Measurements from ENCODE around the gene ESYT3. TPM values are rescaled to one million over a fixed set of nuclear protein-coding genes. Genes with fewer than 3 reads are reported as not detected.

Gene ESYT3
- total and polyA plus RNA-seq, 12 donors: 0.14 to 1.2 (median 0.21) TPM; not detected in 1

DNA sequence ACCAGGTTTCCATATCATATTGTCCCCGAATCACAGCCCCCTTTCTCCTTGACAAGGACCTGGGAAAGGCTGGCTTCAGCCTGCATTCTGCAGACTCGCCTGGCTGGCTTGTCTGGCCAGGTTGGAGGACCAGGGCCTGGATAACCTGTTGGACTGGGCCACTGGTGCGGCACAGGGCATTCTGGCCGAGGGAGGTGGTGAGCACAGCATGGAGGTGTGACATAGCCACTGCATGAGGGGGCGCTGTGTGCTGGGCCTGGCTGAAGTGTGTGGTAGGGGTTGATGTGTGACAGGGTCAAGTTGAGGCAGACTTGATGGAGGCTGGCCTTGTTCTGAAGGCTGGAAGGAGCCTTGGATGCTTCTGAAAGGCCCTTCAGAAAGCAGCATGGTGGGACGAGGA, 2.9 kb downstream of the ESYT3 start:
- Histone ChIP-seq H3K4me1 (replicated peaks in 1 of 2) (peaks cover 14 to 15% of the 10 kb centered on the region in 2 donors), H3K27me3 (peaks cover 28% of the 10 kb centered on the region), H3K27ac (no peak overlapping the region), H3K36me3 (replicated peaks in 1 of 2) (no peaks in the 10 kb centered on the region), H3K4me3 (no peak overlapping the region), H3K9me3 (replicated peaks in 1 of 3) (no peaks in the 10 kb centered on the region)
- TF ChIP-seq, protein P1, sequence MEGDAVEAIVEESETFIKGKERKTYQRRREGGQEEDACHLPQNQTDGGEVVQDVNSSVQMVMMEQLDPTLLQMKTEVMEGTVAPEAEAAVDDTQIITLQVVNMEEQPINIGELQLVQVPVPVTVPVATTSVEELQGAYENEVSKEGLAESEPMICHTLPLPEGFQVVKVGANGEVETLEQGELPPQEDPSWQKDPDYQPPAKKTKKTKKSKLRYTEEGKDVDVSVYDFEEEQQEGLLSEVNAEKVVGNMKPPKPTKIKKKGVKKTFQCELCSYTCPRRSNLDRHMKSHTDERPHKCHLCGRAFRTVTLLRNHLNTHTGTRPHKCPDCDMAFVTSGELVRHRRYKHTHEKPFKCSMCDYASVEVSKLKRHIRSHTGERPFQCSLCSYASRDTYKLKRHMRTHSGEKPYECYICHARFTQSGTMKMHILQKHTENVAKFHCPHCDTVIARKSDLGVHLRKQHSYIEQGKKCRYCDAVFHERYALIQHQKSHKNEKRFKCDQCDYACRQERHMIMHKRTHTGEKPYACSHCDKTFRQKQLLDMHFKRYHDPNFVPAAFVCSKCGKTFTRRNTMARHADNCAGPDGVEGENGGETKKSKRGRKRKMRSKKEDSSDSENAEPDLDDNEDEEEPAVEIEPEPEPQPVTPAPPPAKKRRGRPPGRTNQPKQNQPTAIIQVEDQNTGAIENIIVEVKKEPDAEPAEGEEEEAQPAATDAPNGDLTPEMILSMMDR (IDR thresholded peaks at IDR 0.05): no peak
- TF ChIP-seq POLR2A (IDR thresholded peaks at IDR 0.05): no peak
- intact Hi-C loops (cut with DNase I): no loop called here
- no peak for DNase-seq
- 88 to 95% (median 91%) methylated on average over 6 of the region's 6 CpGs for whole genome bisulfite sequencing, 4 donors

DNA sequence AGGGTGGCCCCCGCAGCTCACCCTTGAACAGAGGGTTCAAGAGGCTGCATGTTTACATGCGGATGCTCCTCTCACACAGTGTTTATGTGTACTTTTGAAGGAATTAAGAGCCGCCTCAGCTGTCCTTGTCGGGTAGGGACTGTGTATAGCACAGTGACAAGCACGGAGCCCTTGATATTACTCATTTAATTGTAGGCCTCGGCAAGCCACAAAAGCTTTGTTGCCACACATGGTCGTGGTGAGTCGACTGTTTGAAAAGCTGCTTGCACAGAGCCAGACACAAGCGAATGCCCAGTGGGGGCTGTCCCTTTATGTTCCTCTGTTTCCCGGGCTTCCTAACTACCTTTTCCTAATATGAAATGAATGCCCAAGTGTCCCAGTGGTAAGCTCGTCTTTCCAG, 4.5 kb downstream of the ESYT3 start:
- H3K27ac ChIP-seq: no peak overlapping the region
- no peaks in the 10 kb centered on the region for H3K9me3 ChIP-seq (replicated peaks in 1 of 3)
- TF ChIP-seq, protein P1 (IDR thresholded peaks at IDR 0.05): no peak
- TF ChIP-seq POLR2A (IDR thresholded peaks at IDR 0.05): no peak
- intact Hi-C loops (cut with DNase I): no loop called here
- 75 to 81% (median 77%) methylated on average over 8 to 11 of the region's 11 CpGs for WGBS, 4 donors
- no peak overlapping the region for H3K4me3 ChIP-seq
- peaks cover 13 to 15% of the 10 kb centered on the region in 2 donors for H3K4me1 ChIP-seq (replicated peaks in 1 of 2)
- no peaks in the 10 kb centered on the region for H3K36me3 ChIP-seq (replicated peaks in 1 of 2)
- DNase-seq: no peak
- peaks cover 26% of the 10 kb centered on the region for H3K27me3 ChIP-seq

DNA sequence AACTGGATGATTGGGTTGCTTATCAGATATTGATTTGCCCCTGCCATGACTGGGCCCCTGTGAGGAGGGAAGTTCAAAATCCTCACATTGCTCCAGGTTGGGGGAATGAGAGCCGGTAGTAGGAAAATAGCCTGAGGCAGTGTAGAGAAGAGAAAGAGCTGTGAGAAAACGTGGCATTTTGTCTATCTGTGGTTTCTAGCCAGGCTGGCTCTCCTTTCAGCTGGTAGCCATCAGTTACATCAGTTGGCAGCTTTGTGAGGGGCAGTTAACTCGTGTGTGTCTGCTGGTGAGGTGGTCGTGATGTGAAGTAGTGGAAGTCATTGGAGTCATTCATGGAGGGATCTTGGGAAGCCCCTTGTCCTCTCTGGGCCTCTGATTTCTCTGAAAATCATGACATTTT, 5.2 kb downstream of the ESYT3 start:
- Histone ChIP-seq H3K27me3 (peaks cover 18% of the 10 kb centered on the region), H3K9me3 (replicated peaks in 1 of 3) (no peaks in the 10 kb centered on the region), H3K27ac (no peak overlapping the region), H3K36me3 (replicated peaks in 1 of 2) (no peaks in the 10 kb centered on the region), H3K4me1 (replicated peaks in 1 of 2) (peaks cover 6 to 9% of the 10 kb centered on the region in 2 donors), H3K4me3 (no peak overlapping the region)
- no peak for TF ChIP-seq POLR2A (IDR thresholded peaks at IDR 0.05)
- TF ChIP-seq, protein P1 (IDR thresholded peaks at IDR 0.05): no peak
- WGBS, 4 donors: 70 to 71% (median 71%) methylated on average over 4 of the region's 4 CpGs
- no peak for DNase-seq
- intact Hi-C loops (cut with DNase I): no loop called here

DNA sequence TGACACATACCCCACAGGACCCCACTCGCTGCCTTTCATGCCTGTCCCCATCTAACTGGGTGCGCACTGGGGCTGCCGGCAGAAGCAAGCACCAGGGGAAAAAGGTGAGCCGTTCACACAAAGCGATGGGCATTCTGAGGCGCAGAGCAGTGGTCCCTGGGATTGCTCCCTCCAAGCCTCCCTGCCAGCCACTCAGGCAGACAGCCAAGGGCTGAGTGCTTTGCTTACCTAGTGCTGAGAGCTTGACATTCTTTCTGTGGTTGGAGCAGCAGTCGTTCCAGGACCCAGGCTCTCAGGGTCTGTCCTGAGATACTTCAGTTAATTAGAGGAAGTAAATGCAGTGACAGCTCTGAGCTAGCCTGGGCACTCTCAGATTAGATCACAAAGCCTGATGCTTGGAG, 5.7 kb downstream of the ESYT3 start:
- H3K4me1 ChIP-seq (replicated peaks in 1 of 2): peaks cover under 1 to 4% of the 10 kb centered on the region in 2 donors
- H3K27me3 ChIP-seq: peaks cover 14% of the 10 kb centered on the region
- intact Hi-C loops (cut with DNase I): no loop called here
- 86 to 93% (median 88%) methylated on average over 5 to 7 of the region's 7 CpGs for WGBS, 4 donors
- H3K4me3 ChIP-seq: no peak overlapping the region
- DNase-seq: no peak
- no peak overlapping the region for H3K27ac ChIP-seq
- H3K36me3 ChIP-seq (replicated peaks in 1 of 2): no peaks in the 10 kb centered on the region
- no peaks in the 10 kb centered on the region for H3K9me3 ChIP-seq (replicated peaks in 1 of 3)
- TF ChIP-seq, protein P1 (IDR thresholded peaks at IDR 0.05): no peak
- no peak for TF ChIP-seq POLR2A (IDR thresholded peaks at IDR 0.05)
